Vagina (tissue), 2 donors: Measurements from ENCODE around the gene MAML3.

Experiments used
- POLR2A ChIP-seq, 2 donors: fragments of 450-650 bp; IDR thresholded peaks; one replicate each; pipeline ENCODE4 v1.6.1; 2017; ENCODE audit warnings: antibody characterized with exemption in 2 of 2, mild to moderate bottlenecking in 2 of 2, moderate library complexity in 2 of 2
- POLR2AphosphoS5 ChIP-seq, 2 donors: sonication (generic); formaldehyde crosslinking; IDR thresholded peaks; one replicate each; pipeline ENCODE4 v1.9.0; 2017; ENCODE audit warnings: antibody characterized with exemption in 2 of 2, mild to moderate bottlenecking in 2 of 2, low read depth in 1 of 2; ENCODE audit not compliant: insufficient read depth in 1 of 2
- TF ChIP-seq, protein P1 (sequence below), 3 experiments: fragments of 450-650 bp in 2 of 3; fragments of 200-600 bp in 1 of 3; sonication (generic) in 1 of 3; IDR thresholded peaks; one replicate each; pipeline ENCODE4 v1.5.1; 2017 to 2019; ENCODE audit warnings: antibody characterized with exemption in 3 of 3, mild to moderate bottlenecking in 2 of 3, moderate library complexity in 2 of 3

DNA sequence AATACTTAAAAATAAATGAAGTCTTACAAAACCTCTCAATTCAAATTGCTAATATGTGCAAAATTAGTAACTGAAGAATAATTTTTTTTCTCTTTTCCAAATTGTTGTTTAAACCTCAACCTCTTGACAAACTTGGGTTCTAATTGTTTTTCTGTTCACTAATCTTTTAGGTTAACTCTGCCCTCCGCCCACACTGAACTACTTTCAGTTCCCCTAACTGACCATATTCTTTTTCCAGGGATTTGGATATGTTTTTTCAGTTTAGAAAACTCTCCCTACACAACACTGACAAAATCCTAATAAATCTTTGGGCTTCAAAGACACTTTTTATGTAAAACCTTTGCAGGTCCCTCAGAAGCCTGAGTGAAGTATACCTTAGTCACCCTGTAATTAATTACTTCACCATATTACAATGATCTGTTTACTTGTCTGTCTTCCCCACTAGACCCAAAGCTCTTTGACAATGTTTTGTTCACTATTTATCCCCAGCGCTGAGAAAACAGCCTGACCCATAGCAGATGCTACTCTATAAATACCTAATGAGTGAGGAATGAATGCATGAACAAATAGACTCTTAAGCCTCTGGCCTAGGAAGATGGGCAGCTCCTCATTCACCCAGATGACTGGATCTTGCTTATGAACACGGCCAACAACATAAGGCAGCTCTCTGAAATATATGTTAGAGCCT, 134.9 kb downstream of the MAML3 start:
- TF ChIP-seq, protein P1, sequence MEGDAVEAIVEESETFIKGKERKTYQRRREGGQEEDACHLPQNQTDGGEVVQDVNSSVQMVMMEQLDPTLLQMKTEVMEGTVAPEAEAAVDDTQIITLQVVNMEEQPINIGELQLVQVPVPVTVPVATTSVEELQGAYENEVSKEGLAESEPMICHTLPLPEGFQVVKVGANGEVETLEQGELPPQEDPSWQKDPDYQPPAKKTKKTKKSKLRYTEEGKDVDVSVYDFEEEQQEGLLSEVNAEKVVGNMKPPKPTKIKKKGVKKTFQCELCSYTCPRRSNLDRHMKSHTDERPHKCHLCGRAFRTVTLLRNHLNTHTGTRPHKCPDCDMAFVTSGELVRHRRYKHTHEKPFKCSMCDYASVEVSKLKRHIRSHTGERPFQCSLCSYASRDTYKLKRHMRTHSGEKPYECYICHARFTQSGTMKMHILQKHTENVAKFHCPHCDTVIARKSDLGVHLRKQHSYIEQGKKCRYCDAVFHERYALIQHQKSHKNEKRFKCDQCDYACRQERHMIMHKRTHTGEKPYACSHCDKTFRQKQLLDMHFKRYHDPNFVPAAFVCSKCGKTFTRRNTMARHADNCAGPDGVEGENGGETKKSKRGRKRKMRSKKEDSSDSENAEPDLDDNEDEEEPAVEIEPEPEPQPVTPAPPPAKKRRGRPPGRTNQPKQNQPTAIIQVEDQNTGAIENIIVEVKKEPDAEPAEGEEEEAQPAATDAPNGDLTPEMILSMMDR (IDR thresholded peaks at IDR 0.05): no peak
- TF ChIP-seq POLR2A (IDR thresholded peaks at IDR 0.05): no peak
- TF ChIP-seq POLR2AphosphoS5 (IDR thresholded peaks at IDR 0.05; ENCODE audit: insufficient read depth in 1 of 2, low read depth in 1 of 2): no peak
